H1 (cell line): ENCODE measurements around the gene ROBO2. TPM values are rescaled to one million over a fixed set of nuclear protein-coding genes. Genes with fewer than 3 reads are reported as not detected.

Experiments
- CTCF ChIA-PET: fragments of 300-600 bp; sonication (Branson Sonifier 250); formaldehyde crosslinking; loops from one replicate; lab custom pipeline; 2021; ENCODE audit not compliant: partially characterized antibody; lab: Charles Lee
- POLR2A ChIA-PET: fragments of 300-600 bp; sonication (Branson Sonifier 250); formaldehyde crosslinking; loops from one replicate; lab custom pipeline; 2021; ENCODE audit warnings: inconsistent platforms; ENCODE audit not compliant: partially characterized antibody; lab: Charles Lee
- DNase-seq, 2 experiments: peaks; one replicate each; pipeline versions ENCODE4 v3.0.0 to v3.0.0-alpha.2; 2010 to 2022; ENCODE audit warnings: low spot score in 2 of 2, low read depth in 1 of 2, mixed read lengths in 1 of 2
- FAIRE-seq: peaks from 2 replicates; lab custom pipeline; 2011; peaks lifted over from hg19 to GRCh38; lab: Jason Lieb, UNC
- H2AFZ ChIP-seq: 2 replicates; pipeline ENCODE4 v1.8.1; 2012; ENCODE audit warnings: low read length, inconsistent platforms
- H2AK5ac ChIP-seq: 2 replicates; pipeline ENCODE4 v1.6.1; 2013; ENCODE audit warnings: low read depth, low read length
- H2BK120ac ChIP-seq: replicated peaks from 2 replicates; pipeline ENCODE3; 2013; ENCODE audit warnings: low read depth, low read length, inconsistent platforms
- H2BK12ac ChIP-seq: 2 replicates; pipeline ENCODE4 v1.6.1; 2013; ENCODE audit warnings: low read depth, low read length
- H2BK15ac ChIP-seq: 2 replicates; pipeline ENCODE4 v1.6.1; 2013; ENCODE audit warnings: low read length
- H2BK20ac ChIP-seq: 2 replicates; pipeline ENCODE4 v1.6.1; 2013; ENCODE audit warnings: low read length
- H2BK5ac ChIP-seq: 2 replicates; pipeline ENCODE4 v1.6.1; 2013; ENCODE audit warnings: low read depth, low read length
- H3K14ac ChIP-seq: 2 replicates; pipeline ENCODE4 v1.6.1; 2013; ENCODE audit warnings: inconsistent platforms; ENCODE audit not compliant: insufficient read length
- H3K18ac ChIP-seq: 2 replicates; pipeline ENCODE4 v1.6.1; 2013; ENCODE audit warnings: low read length; ENCODE audit errors: extremely low read depth
- H3K23ac ChIP-seq: 2 replicates; pipeline ENCODE4 v1.6.1; 2013; ENCODE audit warnings: inconsistent platforms; ENCODE audit not compliant: insufficient read length
- H3K23me2 ChIP-seq: 2 replicates; pipeline ENCODE4 v1.6.1; 2013; ENCODE audit warnings: low read depth, low read length
- H3K27ac ChIP-seq: 2 replicates; pipeline ENCODE4 v1.6.1; 2011; ENCODE audit warnings: low read depth, low read length, inconsistent platforms
- H3K27me3 ChIP-seq, 4 experiments: replicated peaks in 1 of 4; 1 replicate in 1 of 4; 2 replicates in 3 of 4; pipeline versions ENCODE4 v1.6.1 to v1.8.1; 2011 to 2013; ENCODE audit warnings: low read length in 3 of 4, mild to moderate bottlenecking in 3 of 4, inconsistent platforms in 2 of 4, mixed read lengths in 2 of 4, moderate library complexity in 1 of 4; ENCODE audit not compliant: control insufficient read depth in 3 of 4, insufficient read depth in 3 of 4; ENCODE audit errors: extremely low read depth in 1 of 4
- H3K36me3 ChIP-seq, 4 experiments: 2 replicates each; pipeline versions ENCODE4 v1.6.1 to v1.8.1; 2011 to 2013; ENCODE audit warnings: mild to moderate bottlenecking in 4 of 4, low read length in 3 of 4, moderate library complexity in 2 of 4, control low read depth in 1 of 4, inconsistent platforms in 1 of 4; ENCODE audit not compliant: insufficient read depth in 4 of 4, control insufficient read depth in 2 of 4
- H3K4ac ChIP-seq: replicated peaks from 2 replicates; pipeline ENCODE3; 2013; ENCODE audit warnings: low read length, low read depth, mixed read lengths, inconsistent platforms; ENCODE audit not compliant: insufficient read length
- H3K4me1 ChIP-seq, 4 experiments: replicated peaks in 1 of 4; 1 replicate in 1 of 4; 2 replicates in 3 of 4; pipeline versions ENCODE4 v1.6.1 to v1.8.1; 2011 to 2013; ENCODE audit warnings: low read length in 3 of 4, inconsistent platforms in 2 of 4, mixed read lengths in 1 of 4; ENCODE audit not compliant: insufficient read depth in 4 of 4, control insufficient read depth in 3 of 4
- H3K4me2 ChIP-seq, 2 experiments: 2 replicates each; pipeline versions ENCODE4 v1.6.1 to v1.8.1; 2011 to 2013; ENCODE audit warnings: low read depth in 2 of 2, low read length in 2 of 2, control low read depth in 1 of 2, inconsistent platforms in 1 of 2, mild to moderate bottlenecking in 1 of 2; ENCODE audit not compliant: insufficient read depth in 1 of 2
- H3K4me3 ChIP-seq, 4 experiments: fragments of 200-600, 300-600 bp in 1 of 4; sonication (generic), shearing (Covaris generic), sonication (Bioruptor Twin) in 1 of 4; 2 replicates each; pipeline versions ENCODE4 v1.5.1 to v1.8.1; 2011 to 2016; ENCODE audit warnings: low read length in 4 of 4, low read depth in 3 of 4, control low read depth in 2 of 4, inconsistent platforms in 2 of 4, mild to moderate bottlenecking in 2 of 4, mixed read lengths in 1 of 4, moderate library complexity in 1 of 4; ENCODE audit not compliant: insufficient read depth in 2 of 4; ENCODE audit errors: extremely low read depth in 1 of 4
- H3K56ac ChIP-seq: replicated peaks from 2 replicates; pipeline ENCODE3; 2013; ENCODE audit warnings: low read depth, mild to moderate bottlenecking, mixed read lengths, low read length, inconsistent platforms; ENCODE audit not compliant: insufficient read length
- H3K79me1 ChIP-seq: 2 replicates; pipeline ENCODE4 v1.6.1; 2013; ENCODE audit warnings: low read depth, low read length, control low read depth
- H3K79me2 ChIP-seq, 2 experiments: 2 replicates each; pipeline versions ENCODE4 v1.6.1 to v1.8.1; 2012 to 2013; ENCODE audit warnings: low read length in 2 of 2, mild to moderate bottlenecking in 2 of 2, inconsistent platforms in 1 of 2; ENCODE audit not compliant: insufficient read depth in 2 of 2, control insufficient read depth in 1 of 2
- H3K9ac ChIP-seq, 4 experiments: replicated peaks in 1 of 4; 1 replicate in 1 of 4; 2 replicates in 3 of 4; pipeline versions ENCODE4 v1.6.1 to v1.8.1; 2011 to 2013; ENCODE audit warnings: low read depth in 3 of 4, low read length in 3 of 4, control low read depth in 2 of 4, mild to moderate bottlenecking in 2 of 4, moderate library complexity in 2 of 4, inconsistent platforms in 1 of 4; ENCODE audit errors: extremely low read depth in 1 of 4
- H3K9me3 ChIP-seq, 2 experiments: 2 replicates each; pipeline versions ENCODE4 v1.6.1 to v1.8.1; 2012 to 2013; ENCODE audit warnings: mild to moderate bottlenecking in 2 of 2, moderate library complexity in 2 of 2, control low read depth in 1 of 2, inconsistent platforms in 1 of 2, low read depth in 1 of 2, low read length in 1 of 2, mixed read lengths in 1 of 2; ENCODE audit not compliant: insufficient read depth in 2 of 2
- H4K20me1 ChIP-seq, 2 experiments: replicated peaks in 1 of 2; 2 replicates each; pipeline versions ENCODE3 to v1.8.1; 2011 to 2013; ENCODE audit warnings: inconsistent platforms in 2 of 2, low read length in 2 of 2, mild to moderate bottlenecking in 1 of 2; ENCODE audit not compliant: insufficient read depth in 2 of 2, control insufficient read depth in 1 of 2
- H4K5ac ChIP-seq: 2 replicates; pipeline ENCODE4 v1.6.1; 2013; ENCODE audit warnings: low read length, low read depth, mixed read lengths, inconsistent platforms; ENCODE audit not compliant: insufficient read length
- H4K8ac ChIP-seq: 2 replicates; pipeline ENCODE4 v1.8.0; 2013; ENCODE audit warnings: mild to moderate bottlenecking, moderate library complexity, low read length, inconsistent platforms; ENCODE audit not compliant: insufficient read depth; ENCODE audit errors: extremely low read depth
- H4K91ac ChIP-seq: replicated peaks from 2 replicates; pipeline ENCODE3; 2013; ENCODE audit warnings: low read length, mixed read lengths, inconsistent platforms; ENCODE audit not compliant: insufficient read length
- ATF2 ChIP-seq: IDR thresholded peaks from 2 replicates; pipeline ENCODE4 v1.6.1; 2012; ENCODE audit warnings: low read length, inconsistent platforms
- BACH1 ChIP-seq: IDR thresholded peaks from 2 replicates; pipeline ENCODE4 v1.6.1; 2012; ENCODE audit warnings: low read length, improper control_type of control experiment
- E2F6 ChIP-seq: IDR thresholded peaks from 2 replicates; pipeline ENCODE4 v1.6.1; 2012; ENCODE audit warnings: inconsistent platforms
- RAD21 ChIP-seq, 2 experiments: IDR thresholded peaks in 1 of 2; conservative IDR thresholded peaks in 1 of 2; 2 replicates each; pipeline ENCODE4 v1.6.1; 2011; ENCODE audit warnings: low read depth in 2 of 2, low read length in 2 of 2, improper control_type of control experiment in 1 of 2, inconsistent platforms in 1 of 2, mild to moderate bottlenecking in 1 of 2, moderate library complexity in 1 of 2
- WGBS, 2 experiments: shearing (Covaris generic) in 1 of 2; methylation state at CpG; one replicate each; pipeline versions ENCODE4 v1.1.6 to v1.1.7; 2013 to 2015; ENCODE audit warnings: low lambda C conversion rate in 2 of 2, mixed read lengths in 2 of 2, inconsistent platforms in 1 of 2, low coverage in 1 of 2, missing lambda C conversion rate in 1 of 2; ENCODE audit not compliant: insufficient replicate concordance in 2 of 2, insufficient coverage in 1 of 2, insufficient read length in 1 of 2; ENCODE audit errors: extremely low coverage in 1 of 2, missing lambda C conversion rate in 1 of 2; 5-methylcytosine and 5-hydroxymethylcytosine counted together
- polyA plus RNA-seq, 7 experiments: library from polyadenylated mRNA; depleted of rRNA in 3 of 7; stranded (reverse) in 5 of 7; unstranded in 2 of 7; fragments of >200 nt in 5 of 7; fragments of 200-250 nt in 2 of 7; gene quantifications; 1 replicate in 5 of 7; 2 replicates in 1 of 7; 4 replicates in 1 of 7; pipeline versions ENCODE4 v1.2.1 to v1.2.3, GENCODE V29; 2011 to 2013; ENCODE audit warnings: missing spikeins in 2 of 7, mixed read lengths in 2 of 7
- total RNA-seq: library from RNA; stranded (reverse); fragmentation: NEBNext Ultra II Directional; extraction: Animal tissue kit (Norgen Biotek cat#: 25700); gene quantifications from 2 replicates; pipeline ENCODE4 v1.2.1, GENCODE V29; 2021

The ROBO2 gene
- total and polyA plus RNA-seq, 2 of the 8 experiments (the other 6 are each of a cell fraction or from before 2014, with no cell fraction given) = 1.5 to 2.9 TPM

- no peak overlapping the region for H3K4ac ChIP-seq
- TF ChIP-seq RAD21 (IDR thresholded peaks at IDR 0.05 in 1 of 2, conservative IDR thresholded peaks at IDR 0.05 in 1 of 2; ENCODE audit: low read depth in 2 of 2, low read length in 2 of 2) (peak in 1 of 2 experiments; percentile 39), E2F6 (no peak), BACH1 (no peak), ATF2 (no peak)
These were observed 280.6 kb downstream of the ROBO2 start for GRCh38 chr3:77320514-77320913.

More at GRCh38 chr3:77320514-77320913, 280.6 kb downstream of the ROBO2 start:
- H2AFZ ChIP-seq = no peak overlapping the region
- WGBS, 2 experiments = 8% methylated on average over 3 of the region's 3 CpGs; no CpG with 5 or more reads in 1 of the 2 experiments
- no peaks in the 10 kb centered on the region; the same call in 1 of the 2 replicates for H3K23me2 ChIP-seq
- H2BK15ac ChIP-seq = no peak overlapping the region
- H3K4me1 ChIP-seq = peaks cover 0 to 5% (median 0%) of the 10 kb centered on the region in 4 experiments; a peak in 1 of 7 replicates
- no peak overlapping the region for H3K9ac ChIP-seq
- no peaks in the 10 kb centered on the region for H3K79me2 ChIP-seq
- no peak overlapping the region for H2BK20ac ChIP-seq
- no peak overlapping the region for H4K8ac ChIP-seq
- H2BK5ac ChIP-seq = no peak overlapping the region
- H4K20me1 ChIP-seq = no peaks in the 10 kb centered on the region
- H3K79me1 ChIP-seq = no peaks in the 10 kb centered on the region
- ChIA-PET POLR2A (interaction anchor here (0.7 kb wide), 1 partner anchor 270 kb away, joined by 3 read pairs; no protein-coding TSS in a partner anchor), CTCF (interaction anchor here (0.5 to 3.3 kb wide), 55 partner anchors 9 to 1607 kb away, joined by 3 to 27 read pairs (median 4); no protein-coding TSS in a partner anchor)
- no peak overlapping the region for H3K4me3 ChIP-seq
- H2AK5ac ChIP-seq = no peak overlapping the region
- no peaks in the 10 kb centered on the region for H3K36me3 ChIP-seq
- no peak overlapping the region for H3K18ac ChIP-seq
- H4K91ac ChIP-seq = no peak overlapping the region
- no peak overlapping the region for H2BK120ac ChIP-seq
- no peaks in the 10 kb centered on the region for H3K9me3 ChIP-seq
- FAIRE-seq (no peak), DNase-seq (no peak)
- no peak overlapping the region for H3K4me2 ChIP-seq
- no peak overlapping the region for H4K5ac ChIP-seq
- H3K27me3 ChIP-seq = no peaks in the 10 kb centered on the region
- no peak overlapping the region for H3K56ac ChIP-seq
- H3K27ac ChIP-seq = no peak overlapping the region
- no peak overlapping the region for H2BK12ac ChIP-seq
- no peak overlapping the region for H3K14ac ChIP-seq
- H3K23ac ChIP-seq = no peak overlapping the region
